HUDEP-2 (cell line): Measurements from ENCODE around the gene SOBP.

Experiments
- DNase-seq, 76 experiments: peaks; one replicate each; lab custom pipeline; 2025; ENCODE audit not compliant: unreplicated experiment in 76 of 76; lab: John Stamatoyannopoulos, UW

Gene SOBP

DNA sequence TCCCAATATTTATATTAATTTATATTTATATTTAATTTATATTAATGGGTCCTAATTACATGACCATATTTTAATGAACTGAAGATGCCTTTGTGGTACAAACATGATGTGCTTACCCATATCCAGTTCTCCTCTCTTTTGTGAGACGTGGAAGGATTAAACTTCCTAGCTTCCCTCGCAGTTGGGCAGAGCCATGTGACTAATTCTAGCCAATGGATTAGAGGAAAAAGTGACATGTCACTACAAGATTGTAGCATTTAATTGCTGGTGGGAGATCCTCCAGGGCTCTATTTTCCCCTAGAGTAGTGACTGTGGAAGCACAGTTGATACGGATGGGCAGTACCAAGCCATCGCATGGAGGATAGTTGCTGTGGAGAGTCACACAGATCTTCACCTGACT is 4.8 kb upstream of the SOBP start:
- DNase-seq, result no peak

DNA sequence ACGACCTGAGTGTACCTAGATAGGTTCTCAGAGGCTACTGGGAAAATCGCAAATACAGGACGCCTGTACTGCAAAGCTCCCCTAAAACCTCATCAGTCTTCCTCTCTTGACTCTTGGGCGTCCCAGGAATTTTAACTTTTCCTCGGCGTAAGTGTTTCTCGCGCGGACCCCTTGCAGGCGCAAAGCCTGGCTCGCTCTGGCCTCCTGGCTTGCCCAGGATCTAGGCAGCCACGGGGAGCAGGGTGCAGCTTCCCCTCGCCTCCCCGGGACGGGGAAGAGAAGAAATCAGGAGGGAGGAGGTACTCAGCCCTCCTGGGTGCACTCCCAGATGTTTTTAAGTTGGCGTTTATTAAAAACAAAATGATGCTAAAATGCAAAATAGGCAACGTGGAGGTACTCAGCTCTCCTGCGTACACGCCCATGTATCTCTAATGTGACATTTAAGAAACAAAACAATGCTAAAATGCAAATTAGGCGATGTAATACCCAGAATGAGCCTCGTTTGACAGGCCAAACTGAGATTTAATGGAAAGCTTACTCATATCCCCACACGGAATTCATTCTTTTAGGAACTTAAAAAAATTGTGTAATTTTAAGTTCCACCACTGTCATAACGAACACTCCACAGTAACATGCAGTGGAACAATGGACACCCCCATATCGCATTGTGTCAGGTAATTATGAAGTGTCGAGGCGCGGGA is 1.6 kb upstream of the SOBP start:
- DNase-seq, result no peak

DNA sequence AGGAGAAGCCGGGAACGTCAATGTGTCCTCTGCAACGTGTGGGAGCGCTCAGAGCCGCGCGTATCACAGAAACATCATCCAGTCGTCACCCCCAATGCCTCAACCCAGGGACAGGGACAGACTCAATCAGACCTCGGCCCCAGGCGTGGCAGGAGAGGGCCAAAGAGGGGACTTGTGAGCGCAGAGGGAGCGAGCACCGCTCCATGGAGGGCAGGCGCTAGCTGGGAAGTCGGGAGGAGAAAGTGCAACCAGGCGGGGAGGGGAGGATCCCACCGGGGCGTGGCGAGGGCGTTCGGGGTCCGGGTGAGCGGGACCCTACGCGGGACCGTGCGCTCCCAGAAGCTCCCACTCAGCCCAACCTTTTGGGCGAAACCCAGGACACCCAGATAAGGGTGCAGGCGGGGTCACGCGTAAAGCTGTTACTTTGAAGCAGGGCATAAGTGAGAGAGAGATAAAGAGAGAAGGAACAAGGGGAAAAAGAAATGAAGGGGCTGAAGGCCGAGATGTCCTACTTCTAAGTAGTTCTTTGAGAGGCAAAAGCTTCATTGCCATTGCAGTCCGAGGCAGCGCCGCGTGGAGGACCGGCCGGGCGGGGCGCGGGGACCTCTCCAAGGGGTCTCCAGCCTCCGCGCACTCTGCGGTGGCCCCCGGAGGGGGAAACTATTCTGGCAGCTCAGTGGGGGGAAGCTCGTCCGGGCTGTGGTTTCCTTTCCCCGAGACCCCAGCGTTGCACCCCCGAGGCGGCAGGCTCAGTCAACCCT is 862 bp upstream of the SOBP start:
- DNase-seq, result peak in 44 of 76 experiments; percentile 4 to 57 (median 32)

DNA sequence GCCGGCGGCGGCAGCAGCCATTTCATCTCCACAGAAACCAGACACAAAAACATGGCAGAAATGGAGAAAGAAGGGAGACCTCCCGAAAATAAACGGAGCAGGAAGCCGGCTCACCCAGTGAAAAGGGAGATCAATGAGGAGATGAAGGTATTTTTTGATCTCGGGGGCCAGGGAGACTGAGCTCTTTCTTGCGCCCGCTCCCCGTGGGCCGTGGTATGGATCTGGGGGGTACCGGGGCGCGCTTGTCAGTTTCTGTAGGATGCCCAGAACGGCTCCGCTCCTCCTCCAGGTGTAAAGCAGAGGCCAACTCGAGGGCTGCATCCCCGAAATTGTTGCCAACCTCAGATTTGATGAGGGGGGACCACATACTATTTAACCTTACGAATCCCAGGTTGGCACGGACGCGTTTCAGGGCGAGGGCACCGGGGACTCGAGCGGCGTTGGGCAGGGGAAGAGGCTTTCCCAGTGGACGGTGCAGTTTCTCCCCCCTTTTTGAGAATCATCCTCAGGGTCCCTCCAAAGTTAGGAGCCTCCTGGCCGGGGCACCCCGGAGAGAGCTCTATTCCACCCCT is 735 bp downstream of the SOBP start:
- no peak for DNase-seq

DNA sequence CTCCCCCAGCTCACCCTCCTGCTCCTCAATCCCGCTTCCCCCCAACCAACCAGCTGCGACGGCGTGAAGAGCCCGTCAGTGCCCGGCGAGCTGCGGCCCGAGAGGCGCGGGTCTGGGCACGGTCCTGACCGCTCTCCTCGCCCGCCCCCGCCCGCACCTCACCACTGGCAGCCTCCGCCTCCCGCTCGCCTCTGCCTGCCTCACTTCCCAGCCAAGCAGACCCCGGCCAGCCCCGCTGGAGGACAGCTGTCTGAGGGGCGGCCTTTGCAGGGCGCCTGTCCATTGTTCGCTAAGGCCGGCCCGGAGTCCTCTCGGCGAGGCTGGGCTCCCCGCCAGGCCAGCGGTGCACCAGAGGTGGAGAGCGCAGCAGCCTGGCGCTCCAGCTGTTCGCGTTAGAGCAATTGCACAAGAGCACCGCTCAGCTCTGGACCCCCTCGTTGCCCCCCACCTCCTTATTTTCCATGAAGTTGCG is 1.3 kb downstream of the SOBP start:
- peak in 19 of 76 experiments; percentile 4 to 59 (median 23) for DNase-seq

DNA sequence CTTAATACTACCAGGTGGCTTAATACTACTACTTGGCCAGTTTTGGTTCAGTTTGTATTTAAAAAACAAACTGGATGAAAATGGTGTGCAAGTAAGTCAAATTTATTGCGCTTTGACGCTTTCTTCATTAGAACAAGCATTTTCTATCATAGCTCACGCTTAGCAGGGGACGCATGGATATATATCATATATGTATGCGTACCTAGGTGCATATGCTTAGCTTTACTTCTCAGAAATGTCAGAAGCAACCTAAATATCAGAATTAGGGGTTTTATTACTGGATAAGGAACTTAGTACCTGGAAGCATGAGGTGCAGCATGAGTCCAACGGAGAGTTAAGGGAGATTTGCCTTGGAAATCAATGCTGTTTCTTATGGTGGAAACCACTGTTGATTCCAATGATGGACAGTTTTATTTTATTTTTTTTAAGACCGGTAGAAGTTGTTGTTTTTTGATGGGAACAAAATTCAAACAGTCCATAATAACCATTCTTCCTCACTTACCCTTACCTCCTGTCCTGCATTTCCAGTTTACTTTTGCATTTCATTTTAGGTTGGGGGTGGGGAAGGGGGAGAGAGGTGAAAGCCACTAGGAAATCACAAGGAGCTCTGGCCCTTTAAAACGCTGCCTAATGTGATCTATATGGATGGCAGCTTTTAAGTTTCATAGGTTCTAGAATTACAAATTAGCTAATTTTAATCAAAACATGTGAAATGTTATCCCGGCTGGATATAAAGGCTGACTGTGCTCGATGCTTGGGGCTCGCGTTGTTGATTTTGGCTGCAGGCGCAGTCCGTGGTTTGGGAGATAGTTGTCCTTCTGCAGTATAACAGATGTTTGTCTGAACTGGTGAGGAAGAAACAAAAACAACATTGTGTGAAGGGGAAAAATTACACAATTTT is 2.1 kb downstream of the SOBP start:
- DNase-seq, result no peak

DNA sequence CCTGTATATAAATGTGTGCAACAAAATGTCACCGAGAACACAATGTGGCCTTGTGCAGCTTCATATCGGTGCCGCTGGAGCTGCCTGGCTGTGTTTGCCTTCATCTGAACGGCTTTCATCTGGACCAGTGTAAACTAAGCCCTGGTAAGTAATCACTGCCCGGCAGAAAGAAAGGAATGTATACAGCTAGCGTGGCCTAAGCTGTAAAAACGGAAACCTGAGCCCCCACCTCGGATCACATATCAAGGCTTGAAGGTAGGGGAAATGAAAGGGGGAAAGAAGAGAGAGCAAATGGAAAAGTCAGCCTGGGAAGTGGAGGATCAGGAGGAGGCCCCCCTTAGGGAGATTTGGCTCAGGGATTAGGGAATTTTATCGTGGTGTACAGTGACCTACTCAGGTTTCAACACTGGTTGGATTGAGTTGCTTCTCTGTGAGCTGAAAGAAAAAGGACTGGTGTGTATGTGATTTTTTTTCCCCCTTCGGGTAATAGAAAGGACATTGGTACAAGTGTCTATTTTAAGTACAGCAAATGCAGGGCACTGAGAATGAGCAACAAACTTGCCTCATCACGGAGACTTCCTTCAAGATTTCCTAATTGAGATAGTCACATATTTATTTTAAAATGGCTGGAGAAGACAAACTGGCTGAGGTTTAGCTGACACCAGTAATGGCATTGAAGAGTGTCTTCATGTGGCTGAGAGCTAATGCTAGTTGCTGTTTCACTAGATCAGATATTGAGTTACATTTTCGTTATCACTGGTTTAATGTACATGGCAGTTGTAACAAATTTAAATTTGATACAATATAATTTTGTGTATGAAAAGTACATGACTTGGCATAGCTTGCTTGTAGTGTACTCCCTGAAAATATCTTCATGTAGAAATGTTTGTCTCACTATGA is 3.5 kb downstream of the SOBP start:
- DNase-seq, result no peak

DNA sequence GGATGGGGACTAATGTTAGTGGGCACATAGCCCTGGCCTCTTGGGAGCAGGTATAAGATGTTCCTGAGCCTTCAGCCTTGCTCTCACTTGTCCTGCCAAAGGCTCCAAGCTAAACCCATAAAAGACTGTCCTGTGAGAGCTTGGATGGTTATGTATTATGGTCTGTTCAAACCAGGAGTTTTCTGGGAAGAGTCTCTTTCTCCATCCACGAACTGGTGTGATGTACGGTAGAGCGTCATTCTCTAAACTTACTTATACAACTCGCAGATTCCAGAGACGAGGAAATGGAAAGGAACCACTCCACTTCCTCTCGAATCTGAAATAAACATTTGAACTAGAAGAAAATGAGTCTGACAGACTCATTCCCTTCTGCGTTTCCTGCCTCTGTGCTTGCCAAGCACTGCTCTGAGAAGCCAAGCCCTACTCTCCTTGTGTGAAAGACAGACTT is 5.3 kb downstream of the SOBP start:
- no peak for DNase-seq

DNA sequence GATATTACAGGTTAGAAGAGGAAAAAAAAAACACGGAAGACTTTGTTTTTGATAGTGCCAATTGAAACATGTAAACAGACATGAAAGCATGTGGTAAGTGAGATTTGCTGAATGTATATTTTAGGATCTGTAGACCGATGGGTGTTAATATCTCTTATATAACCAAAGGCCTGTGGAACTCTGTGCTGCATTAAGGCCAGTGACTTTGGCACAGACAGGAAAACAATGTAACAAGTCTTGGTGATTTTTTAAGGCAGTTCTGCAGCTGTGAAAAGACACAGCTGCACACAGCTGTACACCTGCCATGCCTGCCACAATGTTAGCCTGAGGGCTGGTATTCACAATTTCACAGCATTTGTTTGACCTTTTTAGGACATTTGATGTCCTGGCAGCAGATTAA is 6.1 kb downstream of the SOBP start:
- DNase-seq, result no peak

DNA sequence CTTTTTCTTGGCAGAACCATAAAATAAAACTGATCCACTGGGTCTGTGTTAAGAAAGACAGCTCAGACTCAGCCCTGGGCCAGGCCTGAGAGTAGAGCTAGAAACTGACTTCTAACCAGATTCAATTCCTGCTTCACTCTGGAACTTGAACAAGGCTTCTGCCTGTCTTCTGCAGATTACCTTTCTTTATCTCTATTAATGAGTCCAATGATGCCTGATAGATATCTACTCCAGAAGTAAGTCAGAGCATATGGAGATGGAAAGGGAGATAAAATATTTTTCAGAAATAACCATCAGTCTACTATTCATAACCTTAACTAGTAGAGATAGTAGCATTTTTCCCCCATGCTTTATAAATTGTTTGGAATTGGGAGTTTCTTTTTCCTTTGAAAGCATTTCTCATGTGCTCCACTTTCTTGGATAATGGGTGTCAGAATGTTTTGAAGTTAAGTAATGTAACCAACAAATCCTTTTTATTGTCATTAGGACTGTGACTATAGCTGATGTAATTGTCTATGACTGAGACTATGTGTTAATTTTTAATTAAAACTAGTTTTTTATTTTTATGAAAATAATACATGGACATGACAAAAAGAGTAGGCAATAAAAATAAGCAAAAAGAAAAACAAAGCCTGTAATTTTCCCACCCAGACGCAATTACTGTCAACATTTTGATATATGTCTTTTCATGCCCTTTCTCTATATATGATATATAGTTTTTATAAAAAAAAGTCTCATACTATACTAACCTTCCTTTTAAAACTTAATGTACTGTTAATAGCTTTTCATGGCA is 7.2 kb downstream of the SOBP start:
- DNase-seq, result no peak

DNA sequence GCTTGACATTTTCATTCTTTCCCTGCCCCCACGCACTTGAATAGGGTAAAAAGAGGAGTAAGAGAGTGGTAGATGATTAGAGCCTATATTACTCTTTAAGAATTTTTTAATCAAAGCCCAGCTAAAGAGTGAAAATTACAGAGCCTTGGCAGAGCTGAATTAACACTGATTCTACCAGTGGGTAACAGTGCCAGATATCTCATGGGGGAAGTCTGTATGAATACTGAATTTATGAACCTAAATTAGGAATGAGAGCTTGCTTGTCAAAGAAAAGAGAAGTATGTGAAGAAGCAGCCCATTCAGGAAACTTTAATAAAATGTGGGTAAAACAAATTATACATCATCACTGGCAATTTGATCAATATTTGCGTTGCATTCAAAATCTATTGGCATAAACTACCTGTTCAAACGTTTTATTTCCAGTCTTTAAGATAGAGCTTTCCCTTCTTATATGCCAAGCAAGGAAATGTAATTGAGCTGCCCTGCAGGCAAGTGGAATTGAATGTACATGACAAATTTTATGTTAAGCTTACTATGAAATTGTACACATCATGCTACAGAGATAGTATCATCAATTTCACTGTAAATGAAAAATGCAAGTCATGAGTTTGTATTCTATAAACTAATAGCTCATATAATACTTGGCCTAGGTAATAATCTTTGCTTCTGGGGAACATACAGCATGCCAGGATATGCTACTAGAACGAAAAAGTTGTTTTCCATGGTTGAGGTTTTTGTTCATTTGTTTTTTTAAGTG is 14.5 kb downstream of the SOBP start:
- no peak for DNase-seq

DNA sequence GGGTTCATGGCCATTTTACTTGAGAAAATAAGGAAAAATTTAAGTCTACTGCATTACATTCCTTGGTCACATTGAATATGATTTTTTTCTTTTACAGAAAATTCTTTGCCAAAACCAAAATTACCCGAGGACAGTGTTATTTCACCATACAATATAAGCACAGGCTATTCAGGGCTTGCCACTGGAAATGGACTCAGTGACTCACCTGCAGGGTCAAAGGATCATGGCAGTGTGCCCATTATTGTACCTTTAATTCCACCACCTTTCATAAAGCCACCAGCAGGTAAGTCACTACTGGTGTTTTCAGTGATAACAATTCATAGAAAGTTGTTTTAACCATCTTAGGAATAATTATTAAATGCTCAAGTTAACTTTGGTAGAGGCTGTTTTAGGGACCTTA is 16.2 kb downstream of the SOBP start:
- no peak for DNase-seq

DNA sequence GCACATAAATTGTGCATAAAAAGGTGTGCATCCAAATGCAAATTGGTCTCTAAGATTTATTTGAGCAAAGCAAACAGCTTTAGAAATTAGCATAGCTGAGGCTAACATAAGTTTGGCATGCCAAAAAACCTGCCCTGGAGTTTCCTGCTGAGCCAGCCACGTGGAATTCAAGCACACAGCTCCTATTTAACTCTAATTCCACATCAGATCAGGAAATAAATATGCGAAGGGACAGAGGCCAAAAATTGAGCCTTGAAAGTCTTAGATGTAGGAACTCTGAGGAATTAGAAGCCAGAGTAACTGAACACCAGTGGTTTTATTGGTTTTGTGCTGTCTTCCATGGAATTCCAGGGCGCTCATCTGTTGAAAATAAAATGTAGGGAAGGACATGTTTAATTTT is 19.6 kb downstream of the SOBP start:
- no peak for DNase-seq

DNA sequence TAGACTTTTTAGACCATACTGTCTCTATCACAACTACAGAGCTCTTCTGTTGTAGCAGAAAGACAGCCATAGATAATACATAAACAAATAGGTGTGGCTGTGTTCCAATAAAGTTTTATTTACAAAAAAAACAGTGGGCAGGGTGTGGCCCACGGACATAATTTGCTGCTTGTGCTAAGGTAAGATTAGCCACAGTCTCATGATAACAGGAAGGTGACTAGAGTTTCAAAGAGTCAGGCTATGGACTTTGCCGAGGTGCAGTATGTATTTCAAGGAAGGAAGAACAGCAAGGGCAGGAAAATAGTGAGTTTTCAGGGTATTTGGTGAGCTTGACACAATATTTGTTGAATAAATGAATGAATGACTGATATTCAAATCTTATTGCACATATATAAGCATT is 20.2 kb downstream of the SOBP start:
- peak in 1 of 76 experiments; percentile 24 for DNase-seq

DNA sequence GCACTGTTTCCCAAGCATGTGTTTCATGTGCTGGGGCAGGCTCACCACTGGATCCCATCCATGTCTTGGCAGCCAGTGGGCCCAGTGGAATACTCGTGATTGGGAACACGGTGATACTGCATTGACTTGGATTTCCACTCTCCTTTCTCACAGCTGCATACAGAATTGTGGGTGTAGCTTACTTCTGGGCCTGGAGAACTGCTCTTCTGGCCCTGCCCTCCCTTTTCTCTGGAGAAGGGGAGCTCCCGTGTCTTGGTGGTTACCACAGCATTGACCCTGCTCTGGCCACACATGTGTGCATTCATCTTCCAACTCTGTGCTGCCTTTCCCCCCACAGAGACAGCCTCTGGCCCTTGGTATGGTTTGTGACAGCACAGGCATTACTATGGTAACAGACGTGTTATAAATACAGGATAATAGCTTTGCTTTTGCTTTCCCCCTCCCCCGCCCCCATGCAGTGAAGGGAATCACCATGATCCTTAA is 21.6 kb downstream of the SOBP start:
- DNase-seq, result no peak

DNA sequence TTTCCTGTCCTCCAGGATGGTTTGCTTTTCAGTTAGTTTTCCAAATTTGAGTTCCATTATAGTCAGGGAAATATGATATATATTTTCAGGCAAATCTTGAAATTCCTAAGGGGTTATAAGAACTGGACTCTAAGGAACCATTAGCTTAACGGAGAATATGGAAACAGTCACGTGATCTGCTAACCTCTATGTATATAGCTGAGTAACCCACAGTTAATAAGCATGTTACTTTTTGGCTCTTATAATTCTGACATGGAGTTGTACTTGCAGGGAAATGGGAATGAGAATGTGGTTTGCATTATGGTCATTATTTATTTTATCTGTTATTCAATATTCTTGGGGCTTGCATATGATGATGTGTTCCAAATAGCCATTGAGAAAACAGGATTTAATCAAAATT is 23.3 kb downstream of the SOBP start:
- DNase-seq, result no peak

DNA sequence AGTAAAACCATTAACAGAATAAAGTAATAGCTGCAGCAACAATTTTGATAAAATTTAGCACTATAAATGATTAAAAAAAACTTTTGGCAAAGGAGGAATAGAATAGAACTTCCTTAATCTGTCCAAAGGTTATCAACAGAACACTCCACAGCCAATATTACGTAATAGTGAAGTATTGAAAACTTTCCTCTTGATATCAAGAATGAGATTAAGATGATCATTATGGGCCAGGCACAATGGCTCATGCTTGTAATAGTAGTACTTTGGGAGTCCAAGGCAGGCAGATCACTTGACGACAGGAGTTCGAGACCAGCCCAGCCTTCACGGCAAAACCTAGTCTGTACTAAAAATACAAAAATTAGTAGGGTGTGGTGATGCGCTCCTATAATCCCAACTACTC is 26.0 kb downstream of the SOBP start:
- no peak for DNase-seq

DNA sequence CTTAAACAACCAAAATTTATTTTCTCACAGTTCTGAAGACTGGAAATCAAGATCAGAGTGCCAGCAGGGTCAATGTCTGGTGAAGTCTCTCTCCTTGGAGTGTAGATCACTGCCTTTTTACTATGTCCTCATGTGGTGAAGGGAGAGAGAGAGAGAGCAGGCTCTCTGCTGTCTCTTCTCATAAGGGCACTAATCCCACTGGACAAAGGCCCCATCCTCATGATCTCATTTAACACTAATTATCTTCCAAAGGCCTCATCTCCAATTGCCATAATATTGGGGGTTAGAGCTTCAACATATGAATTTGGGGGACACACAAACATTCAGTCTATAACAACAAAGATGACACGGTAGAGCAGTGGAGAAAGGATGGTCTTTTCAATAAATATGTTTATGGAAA is 27.4 kb downstream of the SOBP start:
- DNase-seq, result no peak
